ENCODE measurements around the gene CPA5.
A peak's percentile ranks its signal among the peaks of the same experiment; 100 is the strongest.

The CPA5 gene

DNA sequence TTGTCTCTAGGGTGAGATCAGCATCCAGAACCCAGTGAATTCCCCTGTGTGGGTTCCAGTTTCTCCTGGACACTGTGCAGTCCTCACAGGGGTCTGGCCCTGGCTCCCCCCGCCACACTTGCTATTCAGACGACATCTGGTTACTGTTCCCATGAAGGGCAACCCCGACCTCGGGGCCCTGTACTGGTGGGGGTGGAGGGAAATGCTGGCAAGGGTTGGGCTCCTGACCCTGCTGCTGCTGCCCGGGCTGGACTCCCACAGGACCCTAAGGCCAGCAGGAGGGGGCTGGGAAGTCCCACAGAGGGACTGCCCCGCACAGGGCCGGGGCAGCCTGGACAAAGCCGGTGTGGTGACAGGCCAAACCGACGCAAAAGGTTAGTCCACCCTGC lies 34.9 kb downstream of the CPA5 start:
- DNase-seq (ENCODE audit: low spot score): no peak

DNA sequence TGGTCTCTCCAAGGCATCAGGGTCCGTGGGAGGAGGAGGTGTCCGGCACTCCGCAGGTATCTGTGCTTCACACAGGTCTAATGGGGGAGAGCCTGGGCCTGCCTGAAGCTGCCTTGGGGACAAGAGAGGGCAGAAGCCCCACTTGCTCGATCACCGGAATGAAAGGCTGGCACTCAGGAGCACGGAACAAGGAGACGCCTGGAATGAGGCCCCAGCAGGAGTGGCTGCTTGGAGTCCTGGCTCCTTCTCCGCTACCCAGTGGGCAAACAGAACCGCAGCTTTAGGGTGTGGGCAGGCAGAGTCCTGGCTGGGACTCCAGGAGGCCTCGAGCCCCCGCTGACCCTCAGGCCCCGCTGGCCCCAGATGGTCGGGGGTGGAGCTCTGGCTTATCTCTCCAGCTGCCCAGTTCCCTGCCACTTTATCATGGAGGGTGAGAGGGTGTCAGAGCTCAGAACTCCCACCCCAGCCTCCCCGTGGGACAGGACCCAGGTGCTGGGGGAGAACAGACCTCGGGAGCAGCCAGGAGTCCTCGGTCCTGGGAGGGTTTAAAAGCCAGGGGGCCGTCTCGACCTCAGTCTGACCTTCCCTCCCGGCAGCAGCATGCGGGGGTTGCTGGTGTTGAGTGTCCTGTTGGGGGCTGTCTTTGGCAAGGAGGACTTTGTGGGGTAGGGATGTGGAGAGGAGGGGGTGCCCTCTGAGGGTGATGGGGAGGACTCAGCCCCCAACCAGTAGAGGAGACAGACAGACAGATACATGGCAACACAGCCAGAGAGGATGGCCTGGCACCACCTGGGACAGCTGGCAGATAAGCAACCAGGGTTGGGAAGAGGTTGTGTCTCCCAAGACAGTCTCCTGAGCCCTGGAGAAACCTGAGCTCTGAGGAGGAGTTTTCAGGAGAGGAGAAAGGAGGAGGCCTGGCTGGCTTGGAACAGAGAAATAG lies 35.6 kb downstream of the CPA5 start, which contains the start of gene CPA1:
CPA1 (plus strand) TSS at position 574 of the 940 bp plus-strand sequence; CDS start at position 601, 27 bp downstream.
- no peak for DNase-seq (ENCODE audit: low spot score)

DNA sequence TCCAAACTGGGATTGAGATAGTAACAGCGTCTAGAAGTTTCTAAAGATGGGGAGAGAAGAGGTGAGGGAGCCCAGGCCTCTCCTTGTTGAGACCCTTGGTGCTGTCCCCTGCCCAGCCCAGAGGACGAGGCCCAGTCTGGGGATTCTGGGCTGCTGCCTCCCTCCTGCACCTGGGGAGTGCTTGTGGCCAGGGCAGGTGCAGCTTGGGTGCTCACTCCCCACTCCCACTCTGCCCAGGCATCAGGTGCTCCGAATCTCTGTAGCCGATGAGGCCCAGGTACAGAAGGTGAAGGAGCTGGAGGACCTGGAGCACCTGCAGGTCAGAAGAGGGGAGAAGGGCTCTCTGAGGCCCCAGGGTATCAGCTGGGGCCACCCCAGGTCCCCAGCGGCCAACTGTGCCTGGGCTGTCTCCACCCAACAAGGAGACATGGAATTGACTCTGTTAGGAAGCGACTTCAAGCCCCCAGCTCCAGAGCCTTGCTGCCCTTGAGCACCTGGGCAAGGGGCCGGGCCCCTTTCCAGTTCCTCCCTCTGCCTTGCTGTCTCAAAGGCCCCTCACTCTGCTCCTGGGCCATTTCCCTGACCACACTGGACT lies 36.3 kb downstream of the CPA5 start:
- no peak for DNase-seq (ENCODE audit: low spot score)

DNA sequence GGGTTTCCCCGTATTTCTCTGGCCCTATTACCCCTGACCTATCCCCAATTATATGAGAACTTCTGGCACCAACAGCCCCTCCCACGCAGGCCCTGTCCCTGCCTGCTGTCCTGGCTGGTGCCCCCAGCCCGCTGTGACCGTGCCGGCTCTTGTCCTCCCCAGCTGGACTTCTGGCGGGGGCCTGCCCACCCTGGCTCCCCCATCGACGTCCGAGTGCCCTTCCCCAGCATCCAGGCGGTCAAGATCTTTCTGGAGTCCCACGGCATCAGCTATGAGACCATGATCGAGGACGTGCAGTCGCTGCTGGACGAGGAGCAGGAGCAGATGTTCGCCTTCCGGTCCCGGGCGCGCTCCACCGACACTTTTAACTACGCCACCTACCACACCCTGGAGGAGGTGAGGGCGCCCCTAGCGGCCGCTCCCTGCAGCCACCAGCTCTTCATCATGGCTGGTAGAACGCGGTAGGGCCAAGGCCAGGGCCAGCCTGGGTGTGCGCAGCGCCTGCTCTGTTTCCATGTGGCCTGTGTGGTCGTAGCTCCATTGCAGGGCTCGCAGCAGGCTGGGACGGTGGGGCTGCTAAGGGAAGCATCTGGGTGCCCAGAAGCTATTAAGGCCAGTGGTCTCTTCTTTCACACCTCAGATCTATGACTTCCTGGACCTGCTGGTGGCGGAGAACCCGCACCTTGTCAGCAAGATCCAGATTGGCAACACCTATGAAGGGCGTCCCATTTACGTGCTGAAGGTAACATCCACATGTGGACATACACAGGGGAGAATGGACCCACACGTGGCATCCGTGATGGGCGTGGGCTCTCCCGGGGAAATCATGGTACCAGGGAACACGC lies 37.1 kb downstream of the CPA5 start:
- no peak for DNase-seq (ENCODE audit: low spot score)

DNA sequence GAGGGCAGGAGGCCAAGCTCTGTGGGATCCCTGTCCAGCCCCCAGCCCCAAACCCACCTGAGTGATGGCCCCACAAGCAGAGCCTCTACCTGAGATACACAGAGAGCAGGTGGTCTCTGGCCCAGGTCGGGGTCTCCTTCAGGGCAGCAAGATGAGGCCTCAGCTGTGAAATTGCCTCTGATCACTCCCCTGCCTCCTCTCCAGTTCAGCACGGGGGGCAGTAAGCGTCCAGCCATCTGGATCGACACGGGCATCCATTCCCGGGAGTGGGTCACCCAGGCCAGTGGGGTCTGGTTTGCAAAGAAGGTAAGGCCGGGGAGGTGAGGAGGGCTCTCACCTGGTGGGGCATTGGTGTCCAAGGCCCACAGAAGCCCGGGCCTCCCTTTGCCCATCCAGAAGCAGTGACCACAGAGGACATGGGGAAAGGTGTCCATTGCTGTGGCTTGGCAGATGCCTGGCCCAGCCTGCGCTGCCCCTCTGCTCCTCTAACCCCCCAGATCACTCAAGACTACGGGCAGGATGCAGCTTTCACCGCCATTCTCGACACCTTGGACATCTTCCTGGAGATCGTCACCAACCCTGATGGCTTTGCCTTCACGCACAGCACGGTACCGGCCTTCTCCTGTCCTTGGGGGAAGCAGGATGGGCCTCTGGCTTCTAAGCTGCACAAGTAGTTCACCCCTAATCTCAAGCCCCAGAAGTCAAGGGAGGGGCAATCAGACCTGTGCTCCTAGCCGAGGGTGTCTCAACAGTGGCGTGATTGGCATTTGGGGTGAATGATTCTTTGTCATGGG lies 38.8 kb downstream of the CPA5 start:
- DNase-seq (ENCODE audit: low spot score): no peak

DNA sequence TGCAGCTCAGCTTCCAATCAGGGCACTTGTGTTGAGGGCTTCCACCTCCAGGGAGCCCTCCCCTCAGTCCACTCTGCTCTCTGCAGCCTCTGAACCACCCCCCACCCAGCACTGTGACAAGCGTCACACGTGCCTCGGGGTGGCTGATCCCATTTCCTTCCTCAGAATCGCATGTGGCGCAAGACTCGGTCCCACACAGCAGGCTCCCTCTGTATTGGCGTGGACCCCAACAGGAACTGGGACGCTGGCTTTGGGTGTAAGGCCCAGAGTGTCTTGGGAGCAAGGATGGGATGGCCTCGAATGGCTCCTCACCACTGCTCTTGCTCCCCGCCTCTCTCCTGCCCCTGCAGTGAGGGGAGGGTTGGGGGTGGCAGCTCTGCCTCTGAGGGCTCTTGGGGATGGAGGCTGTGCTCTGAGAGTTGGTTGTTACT lies 39.8 kb downstream of the CPA5 start:
- no peak for DNase-seq (ENCODE audit: low spot score)

DNA sequence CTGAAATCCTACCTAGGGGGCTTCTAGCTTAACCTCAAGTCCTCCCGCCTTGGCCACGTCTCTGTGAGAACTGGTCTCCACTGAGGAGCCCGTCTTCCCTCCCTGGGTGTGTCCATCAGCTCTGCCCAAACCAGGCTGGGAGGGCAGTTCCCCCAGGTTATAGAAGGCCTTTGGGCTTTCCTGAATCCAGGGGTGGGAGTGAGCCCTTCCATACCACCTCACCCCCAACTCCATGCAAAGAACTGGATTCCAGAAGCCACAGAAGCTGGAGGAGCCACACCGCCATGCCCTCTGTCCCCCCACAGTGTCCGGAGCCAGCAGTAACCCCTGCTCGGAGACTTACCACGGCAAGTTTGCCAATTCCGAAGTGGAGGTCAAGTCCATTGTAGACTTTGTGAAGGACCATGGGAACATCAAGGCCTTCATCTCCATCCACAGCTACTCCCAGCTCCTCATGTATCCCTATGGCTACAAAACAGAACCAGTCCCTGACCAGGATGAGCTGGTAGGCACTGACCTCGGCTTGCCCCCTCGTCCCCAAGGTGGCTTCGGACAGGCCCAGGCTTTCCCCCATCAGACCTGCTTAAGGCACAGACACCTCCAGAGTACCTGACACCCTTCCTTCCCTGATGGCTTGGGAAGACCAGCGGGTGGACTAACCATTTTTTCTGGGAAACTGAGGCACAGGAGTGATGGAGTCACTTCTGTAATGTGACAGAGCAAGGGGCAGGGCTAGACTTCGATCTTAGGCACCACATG lies 40.4 kb downstream of the CPA5 start:
- no peak for DNase-seq (ENCODE audit: low spot score)

DNA sequence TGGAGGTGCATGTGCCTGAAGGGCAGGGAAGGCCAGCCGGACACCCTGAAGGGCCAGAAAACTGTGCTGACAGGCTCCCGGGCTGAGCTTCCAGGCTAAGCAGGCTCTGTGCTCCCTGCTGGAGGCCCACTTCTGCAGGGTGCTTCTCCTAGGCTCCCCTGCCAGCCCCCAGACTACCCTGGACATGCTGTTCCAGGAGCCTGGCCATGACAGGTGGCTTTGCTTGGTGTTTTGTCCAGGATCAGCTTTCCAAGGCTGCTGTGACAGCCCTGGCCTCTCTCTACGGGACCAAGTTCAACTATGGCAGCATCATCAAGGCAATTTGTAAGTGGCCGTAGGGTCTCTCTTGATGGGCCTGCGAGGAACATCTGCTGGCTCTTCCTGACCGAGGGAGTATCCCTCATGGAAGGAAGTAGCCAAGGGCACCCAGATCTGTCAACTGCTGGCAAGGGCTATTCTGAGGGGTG lies 41.0 kb downstream of the CPA5 start:
- no peak for DNase-seq (ENCODE audit: low spot score)

DNA sequence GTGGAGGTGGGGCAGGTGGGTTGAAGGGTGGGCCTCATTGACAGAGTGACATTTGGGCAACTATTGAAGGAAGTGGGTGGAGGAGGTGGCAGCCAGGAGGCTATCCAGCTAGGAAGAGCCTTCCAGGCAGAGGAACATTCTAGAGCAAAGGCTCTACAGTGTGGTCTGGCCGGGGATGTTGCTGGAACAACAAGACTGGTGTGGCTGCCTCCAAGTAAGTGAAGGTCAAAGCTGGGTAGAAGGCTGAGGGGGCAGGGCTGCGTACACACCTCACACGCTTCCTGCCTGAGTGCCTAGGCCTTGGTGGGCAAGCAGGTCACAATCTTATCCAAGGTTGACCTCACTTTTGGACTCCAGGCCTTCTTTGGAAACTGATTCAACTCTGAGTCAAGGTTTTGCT lies 42.3 kb downstream of the CPA5 start:
- no peak for DNase-seq (ENCODE audit: low spot score)

DNA sequence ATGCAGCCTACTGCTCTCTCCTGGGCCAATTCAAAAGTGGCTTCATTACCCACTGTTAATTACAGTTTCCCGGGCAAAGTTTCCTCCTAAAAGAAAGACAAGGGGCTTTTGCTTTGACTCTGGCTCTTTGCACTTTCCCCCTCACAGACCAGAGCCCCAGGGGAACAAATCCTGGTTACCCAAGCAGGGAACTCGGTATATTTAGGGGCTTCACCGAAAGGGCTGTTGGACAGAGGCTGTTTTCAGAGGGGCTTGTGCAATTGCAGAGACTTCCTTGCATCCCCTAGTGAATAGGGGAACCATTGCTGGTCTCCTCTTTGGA lies 42.7 kb downstream of the CPA5 start:
- no peak for DNase-seq (ENCODE audit: low spot score)

DNA sequence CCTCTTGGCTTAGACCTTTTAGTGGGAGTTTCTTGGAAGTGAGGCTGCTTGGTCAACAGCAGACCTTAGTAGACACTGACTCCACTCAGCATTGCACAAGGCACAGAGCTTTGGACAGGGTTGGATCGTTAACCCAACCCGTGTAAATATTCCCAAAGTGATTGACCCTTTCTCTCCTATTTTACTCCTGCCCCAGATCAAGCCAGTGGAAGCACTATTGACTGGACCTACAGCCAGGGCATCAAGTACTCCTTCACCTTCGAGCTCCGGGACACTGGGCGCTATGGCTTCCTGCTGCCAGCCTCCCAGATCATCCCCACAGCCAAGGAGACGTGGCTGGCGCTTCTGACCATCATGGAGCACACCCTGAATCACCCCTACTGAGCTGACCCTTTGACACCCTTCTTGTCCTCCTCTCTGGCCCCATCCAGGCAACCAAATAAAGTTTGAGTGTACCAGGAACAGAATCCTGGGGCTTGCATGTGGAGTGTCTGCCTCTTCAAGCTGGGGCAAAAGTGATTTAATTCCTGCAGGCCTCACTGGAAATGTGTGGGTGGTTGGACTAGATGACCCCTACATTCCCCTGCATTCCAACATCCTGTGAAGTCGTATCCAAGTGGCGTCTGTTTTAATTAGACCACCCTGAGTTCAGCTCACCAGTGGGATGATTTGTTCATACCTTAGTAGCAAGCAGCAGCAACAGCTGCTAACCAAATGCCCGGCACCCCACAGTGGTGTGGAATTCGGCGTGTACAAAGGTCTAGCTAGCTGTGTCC lies 43.2 kb downstream of the CPA5 start:
- no peak for DNase-seq (ENCODE audit: low spot score)

DNA sequence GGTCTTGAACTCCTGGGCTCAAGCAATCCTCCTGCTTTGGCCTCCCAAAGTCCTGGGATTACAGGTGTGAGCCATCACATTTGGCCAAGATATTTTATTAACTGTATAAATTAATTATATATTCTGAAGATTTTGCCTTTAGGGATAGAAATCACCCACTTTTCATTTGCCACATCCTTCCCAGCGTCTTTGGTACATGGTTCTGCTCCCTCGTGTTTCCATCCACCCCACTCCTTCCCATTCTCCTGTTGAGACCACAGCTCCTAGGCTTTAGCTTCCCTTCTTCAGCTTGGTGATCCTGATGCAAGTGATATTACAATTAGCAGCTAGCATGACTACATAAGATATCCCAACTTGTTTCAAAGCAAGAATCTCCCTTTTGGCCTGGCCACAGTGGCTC lies 44.1 kb downstream of the CPA5 start:
- DNase-seq (ENCODE audit: low spot score): no peak

DNA sequence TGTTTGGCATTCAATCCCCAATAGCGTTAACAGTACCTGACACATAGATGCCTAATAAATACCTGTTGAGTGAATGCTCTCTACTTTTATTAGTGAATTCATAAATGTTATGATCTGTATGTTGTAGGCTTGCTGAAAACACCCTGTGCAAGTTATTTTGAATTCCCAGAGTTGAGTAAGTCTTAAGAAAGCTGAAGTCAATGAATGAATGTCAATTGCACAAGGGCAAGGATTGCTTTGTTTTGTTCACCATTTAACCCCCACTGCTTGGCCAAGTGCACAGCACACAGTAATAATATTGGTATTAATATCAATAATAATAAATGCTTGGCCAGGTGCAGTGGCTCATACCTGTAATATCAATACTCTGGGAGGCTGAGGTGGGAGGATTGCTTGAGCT lies 45.9 kb downstream of the CPA5 start:
- no peak for DNase-seq (ENCODE audit: low spot score)

DNA sequence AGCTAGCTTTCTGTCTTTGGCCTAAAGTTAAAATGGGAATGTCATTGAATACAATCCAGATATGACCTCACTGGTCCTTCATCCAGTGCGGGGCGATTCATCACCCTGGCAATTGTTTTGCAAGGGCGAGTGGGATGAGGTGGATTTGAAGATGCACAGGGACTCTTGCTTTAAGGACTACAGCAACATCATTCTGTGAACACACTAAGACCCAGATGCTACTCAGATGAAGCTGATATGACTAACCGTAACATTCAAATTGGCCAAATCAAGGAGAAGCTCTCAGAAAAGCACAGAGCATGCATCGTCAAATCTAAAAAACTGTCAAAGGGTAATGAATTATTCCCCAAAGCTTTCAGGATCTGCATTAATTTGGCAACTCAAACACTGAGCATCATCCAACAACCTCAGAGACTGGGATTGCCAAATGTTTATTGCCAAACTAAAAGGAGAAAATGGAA lies 48.5 kb downstream of the CPA5 start:
- peak; percentile 31 for DNase-seq (ENCODE audit: low spot score)

DNA sequence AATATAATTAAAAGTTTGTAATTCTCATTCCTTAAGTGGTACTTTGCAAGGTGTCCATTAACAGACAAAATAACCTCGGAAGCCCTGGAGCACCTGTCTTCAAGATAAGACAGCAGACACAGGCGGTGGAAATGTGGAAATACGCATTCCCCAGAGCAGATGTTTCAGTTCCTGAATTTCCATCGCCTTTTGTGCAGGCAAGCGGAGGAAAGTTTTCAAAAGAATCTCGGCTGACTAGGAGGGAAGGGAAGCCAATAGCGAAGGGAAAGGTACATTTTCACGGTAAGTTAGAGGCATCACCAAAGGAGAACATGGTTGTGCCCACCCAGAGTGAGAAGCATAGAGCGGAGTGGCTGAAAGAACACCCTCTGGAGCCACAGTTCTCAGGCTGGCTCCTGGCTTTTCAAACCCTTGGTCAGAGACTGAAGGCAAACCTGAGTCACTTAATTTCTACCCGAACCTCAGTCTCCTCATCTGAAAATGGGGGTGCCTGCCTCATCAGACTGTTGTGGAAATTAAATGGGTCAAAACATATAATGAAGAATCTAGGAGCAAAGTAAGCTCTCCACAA lies 49.3 kb downstream of the CPA5 start:
- no peak for DNase-seq (ENCODE audit: low spot score)

DNA sequence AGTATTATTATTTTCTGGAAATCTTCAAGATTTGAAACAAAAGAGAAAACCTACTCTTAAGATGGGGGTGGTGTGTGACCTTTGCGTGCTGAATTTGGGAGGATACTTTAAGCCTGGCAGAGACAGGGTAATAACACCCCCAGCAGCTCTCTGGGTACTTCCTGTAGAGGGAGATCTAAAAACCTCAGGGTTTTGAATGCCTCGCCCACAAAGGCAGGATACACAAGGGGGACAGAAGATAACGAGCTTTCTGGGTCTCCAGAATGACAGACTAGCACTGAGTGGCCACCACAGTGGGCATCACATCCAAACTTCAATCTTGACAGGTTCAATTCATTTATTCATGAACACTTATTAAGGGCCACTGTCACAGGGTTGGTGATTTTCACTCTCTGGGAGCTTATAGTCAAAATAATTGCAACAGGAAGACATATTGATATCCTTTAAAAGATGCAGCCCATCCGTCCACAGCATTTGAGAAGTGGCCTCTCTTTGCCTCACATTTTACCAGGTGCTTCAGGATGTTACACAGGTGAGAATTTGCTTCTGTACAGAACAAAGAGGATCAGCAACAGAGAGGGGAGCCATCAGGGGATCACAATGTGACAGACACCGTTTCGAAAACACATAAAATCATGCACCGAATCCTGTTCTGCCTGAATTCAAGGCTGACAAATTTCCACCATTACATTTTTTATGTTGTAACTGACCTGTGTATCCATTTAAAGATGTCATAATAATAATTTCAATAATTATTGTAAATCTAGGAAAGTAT lies 50.0 kb downstream of the CPA5 start:
- no peak for DNase-seq (ENCODE audit: low spot score)

DNA sequence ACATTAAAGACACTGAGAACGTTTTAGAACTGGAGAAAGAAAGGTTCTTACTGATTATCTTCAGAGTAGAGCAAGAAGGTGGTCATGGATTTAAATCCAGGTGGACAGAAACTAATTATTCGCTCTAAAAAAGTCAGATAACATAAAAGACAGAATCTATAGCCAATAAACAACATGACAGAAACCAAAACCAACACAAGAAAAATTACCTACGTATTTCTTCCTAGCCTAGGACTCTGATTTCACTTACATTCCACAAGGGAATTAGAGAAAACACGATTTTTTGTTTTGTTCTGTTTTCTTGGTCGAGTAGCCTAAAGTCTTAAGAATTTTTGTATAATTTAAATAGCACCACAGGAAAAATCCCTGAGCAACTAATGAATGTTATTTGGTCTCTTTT lies 50.8 kb downstream of the CPA5 start:
- DNase-seq (ENCODE audit: low spot score): no peak

DNA sequence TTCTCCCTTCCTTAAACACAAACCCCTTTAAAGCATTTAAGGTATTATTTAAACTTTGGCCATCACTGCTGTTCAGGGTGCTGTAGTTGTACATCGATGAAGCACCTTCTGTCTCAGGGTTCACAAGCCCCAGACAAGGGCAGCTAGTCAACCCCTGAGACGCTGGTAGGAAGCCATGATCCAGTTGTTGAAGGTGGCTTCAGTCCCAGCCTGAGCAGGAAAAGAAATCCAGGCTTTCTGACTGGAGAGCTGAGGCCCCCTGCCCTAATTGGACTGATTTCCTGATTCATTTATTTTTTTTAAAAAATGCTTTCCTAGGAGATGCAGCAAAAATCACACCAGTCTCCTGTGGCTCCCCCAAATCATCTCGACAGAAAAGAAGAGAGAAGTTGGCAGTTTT lies 51.5 kb downstream of the CPA5 start:
- no peak for DNase-seq (ENCODE audit: low spot score)

Measured in globus pallidus (tissue), 1 donor.